Measurements from ENCODE around the gene THUMPD3. TPM values are rescaled to one million over a fixed set of nuclear protein-coding genes. Genes with fewer than 3 reads are reported as not detected.

THUMPD3 gene, protein sequence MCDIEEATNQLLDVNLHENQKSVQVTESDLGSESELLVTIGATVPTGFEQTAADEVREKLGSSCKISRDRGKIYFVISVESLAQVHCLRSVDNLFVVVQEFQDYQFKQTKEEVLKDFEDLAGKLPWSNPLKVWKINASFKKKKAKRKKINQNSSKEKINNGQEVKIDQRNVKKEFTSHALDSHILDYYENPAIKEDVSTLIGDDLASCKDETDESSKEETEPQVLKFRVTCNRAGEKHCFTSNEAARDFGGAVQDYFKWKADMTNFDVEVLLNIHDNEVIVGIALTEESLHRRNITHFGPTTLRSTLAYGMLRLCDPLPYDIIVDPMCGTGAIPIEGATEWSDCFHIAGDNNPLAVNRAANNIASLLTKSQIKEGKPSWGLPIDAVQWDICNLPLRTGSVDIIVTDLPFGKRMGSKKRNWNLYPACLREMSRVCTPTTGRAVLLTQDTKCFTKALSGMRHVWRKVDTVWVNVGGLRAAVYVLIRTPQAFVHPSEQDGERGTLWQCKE
- 10 to 100 TPM; 63.0 to 65.5 TPM for total RNA-seq

- CTCF ChIA-PET: interaction anchor here (0.9 to 2.2 kb wide), 5 partner anchors 10 to 391 kb away, joined by 3 to 10 read pairs (median 3); no protein-coding TSS in a partner anchor
- POLR2A ChIA-PET: interaction anchor here (0.7 to 3.2 kb wide), 10 partner anchors 8 to 1010 kb away, joined by 3 to 57 read pairs (median 6); partner anchors contain the start of gene SETD5
These were observed at the start of gene THUMPD3 for GRCh38 chr3:9362731-9363530. THUMPD3 (plus strand) TSS chr3:9363054; CDS start chr3:9365069, 2,015 bp downstream.

GRCh38 chr3:9314796-9315195 lies 48.1 kb upstream of the THUMPD3 start:
- CTCF ChIA-PET: no interaction called here

DNA sequence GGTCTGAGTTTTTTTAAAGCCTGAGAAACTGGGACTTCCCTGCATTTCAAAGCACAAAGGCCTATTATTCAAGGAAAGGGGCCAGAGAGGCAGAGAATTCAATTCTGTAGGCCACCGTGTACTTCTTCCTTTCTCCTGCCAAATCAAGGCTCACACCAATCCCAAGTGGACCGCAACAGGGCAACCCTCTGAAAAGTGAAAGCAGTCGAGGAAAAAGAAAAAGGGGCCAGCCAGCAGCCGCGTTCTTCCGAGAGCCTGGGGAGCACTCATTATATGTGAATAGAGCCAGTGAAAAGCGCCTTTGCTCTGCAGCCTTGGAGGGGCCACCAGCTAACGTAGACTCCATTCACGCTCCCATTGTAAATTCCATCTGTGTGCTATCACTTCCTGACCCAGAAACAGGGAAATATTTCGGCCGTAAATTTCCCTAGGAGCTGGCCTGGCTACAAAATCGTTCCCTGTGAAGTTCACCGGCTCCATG lies 45.9 kb upstream of the THUMPD3 start:
- ChIA-PET POLR2A (no interaction called here), CTCF (no interaction called here)

More at GRCh38 chr3:9314796-9315195, 48.1 kb upstream of the THUMPD3 start:
- POLR2A ChIA-PET: no interaction called here

DNA sequence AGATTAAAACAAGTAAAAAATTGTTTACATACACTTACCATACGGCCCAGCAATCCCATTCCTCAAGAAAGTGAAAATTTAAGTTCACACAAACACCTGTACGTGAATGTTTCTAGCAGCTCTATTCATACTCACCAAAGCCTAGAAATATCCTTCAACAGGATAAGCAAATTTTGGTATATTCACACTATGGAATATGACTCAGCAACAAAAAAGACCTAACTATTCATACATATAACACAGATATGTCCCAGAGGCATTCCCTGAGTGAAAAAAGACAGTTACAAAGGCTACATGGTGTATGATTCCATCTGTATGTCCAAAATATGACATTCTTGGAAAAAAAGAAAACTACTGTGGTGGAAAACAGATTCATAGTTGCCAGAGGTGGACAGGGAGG lies 40.1 kb upstream of the THUMPD3 start:
- POLR2A ChIA-PET: no interaction called here
- CTCF ChIA-PET: no interaction called here

GRCh38 chr3:9324944-9325343 lies 37.9 kb upstream of the THUMPD3 start:
- ChIA-PET POLR2A (no interaction called here), CTCF (no interaction called here)

DNA sequence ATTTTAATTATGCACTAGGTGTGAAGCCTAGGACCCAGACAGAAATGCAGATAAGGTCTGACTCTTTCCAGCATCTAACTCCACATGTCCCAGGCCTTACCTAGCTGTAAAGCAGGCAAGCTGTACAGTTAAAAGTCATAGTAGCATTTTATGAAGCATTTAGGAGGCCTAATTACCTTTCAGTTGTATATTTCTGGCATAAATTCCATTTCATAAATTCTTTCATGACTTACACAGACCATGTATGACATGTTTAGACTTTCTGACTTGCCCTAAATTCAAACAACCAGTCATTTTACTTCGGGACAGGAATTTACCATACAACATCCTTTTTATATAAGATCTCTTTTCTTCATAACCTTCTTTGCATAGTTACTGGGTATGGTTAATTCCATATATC lies 35.3 kb upstream of the THUMPD3 start:
- POLR2A ChIA-PET: no interaction called here
- CTCF ChIA-PET: no interaction called here

DNA sequence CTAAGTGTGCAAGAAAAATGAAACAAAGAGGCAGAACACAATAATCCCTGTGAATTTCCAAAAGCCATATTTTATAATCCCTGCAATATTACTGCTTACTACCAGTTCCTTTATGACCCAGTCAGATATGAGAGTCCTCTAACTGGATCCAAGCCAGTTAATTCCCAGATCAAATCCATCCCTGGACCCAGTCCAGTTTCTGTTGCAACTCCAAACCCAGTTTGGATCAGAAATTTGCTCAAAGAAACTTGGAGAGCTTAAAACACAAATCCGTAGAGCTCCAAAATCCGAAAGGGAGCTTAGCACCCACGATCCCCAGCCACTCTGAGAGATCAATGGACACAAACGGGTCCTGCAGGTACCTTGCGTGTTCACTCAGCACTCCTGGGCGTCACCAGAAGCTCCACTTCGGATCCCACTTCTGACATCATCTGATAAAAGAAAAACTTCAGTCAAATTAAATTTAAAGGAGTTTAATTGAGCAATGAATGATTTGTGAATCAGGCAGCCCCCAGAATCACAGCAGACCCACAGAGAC lies 32.6 kb upstream of the THUMPD3 start:
- CTCF ChIA-PET: no interaction called here
- POLR2A ChIA-PET: no interaction called here

GRCh38 chr3:9331171-9331570 lies 31.7 kb upstream of the THUMPD3 start:
- POLR2A ChIA-PET: no interaction called here
- CTCF ChIA-PET: no interaction called here

GRCh38 chr3:9332250-9333030 lies 30.4 kb upstream of the THUMPD3 start:
- POLR2A ChIA-PET: no interaction called here
- CTCF ChIA-PET: no interaction called here

DNA sequence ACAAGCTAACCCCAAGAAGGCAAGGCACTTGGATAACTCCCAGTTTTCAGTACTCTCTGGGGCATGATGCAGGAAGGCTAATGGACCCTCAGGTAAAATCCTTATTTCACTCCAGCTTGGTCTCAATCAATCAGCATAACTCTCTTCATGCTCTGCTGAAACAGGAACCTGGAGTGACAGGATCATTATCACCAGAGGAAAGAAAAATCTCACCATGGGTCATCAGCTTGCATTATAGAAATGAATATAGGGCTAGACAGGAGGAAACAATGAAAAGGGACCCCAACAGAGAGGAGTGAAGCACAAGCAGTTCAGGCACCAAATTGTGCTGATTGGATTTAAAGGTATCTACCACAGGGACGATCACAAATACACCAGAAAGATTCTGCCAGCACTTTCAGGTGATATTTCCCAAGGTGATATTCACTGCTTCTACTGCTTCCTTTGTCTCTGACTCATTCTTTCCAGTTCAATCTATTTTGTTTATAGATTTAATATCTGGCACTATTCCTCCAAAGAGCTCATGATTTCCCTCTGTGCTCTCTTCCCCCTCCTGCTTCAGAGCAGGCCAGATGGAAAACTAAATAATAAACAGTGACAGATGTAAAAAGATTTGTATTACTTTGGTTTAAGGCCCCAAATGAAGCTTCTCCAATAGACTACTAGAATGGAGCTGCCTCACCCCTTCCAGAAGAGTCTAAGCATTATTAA lies 22.9 kb upstream of the THUMPD3 start:
- POLR2A ChIA-PET: no interaction called here
- CTCF ChIA-PET: no interaction called here

GRCh38 chr3:9340472-9340902 lies 22.4 kb upstream of the THUMPD3 start:
- POLR2A ChIA-PET: no interaction called here
- CTCF ChIA-PET: no interaction called here

DNA sequence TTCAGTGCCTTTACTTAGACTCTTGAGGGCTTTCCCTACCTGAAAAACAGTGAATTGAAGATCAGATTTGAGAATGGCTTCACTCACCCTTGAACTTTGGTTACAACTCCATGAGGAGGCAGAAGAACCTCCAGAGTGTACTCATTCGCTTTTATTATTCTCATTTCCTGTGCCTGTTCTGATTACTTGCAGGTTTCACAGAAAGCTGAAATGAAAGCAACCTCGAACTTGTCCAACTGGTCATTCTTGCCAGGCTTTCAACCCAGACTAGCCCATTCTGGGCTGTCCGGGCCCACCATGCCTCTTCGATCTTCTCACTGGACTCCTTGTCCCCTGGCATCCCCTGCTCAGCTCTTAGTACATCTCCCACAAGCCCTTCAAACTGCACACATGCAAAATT lies 20.2 kb upstream of the THUMPD3 start:
- CTCF ChIA-PET: no interaction called here
- POLR2A ChIA-PET: no interaction called here

- ChIA-PET CTCF (no interaction called here), POLR2A (no interaction called here)
These were observed 19.7 kb upstream of the THUMPD3 start for GRCh38 chr3:9343115-9343514.

GRCh38 chr3:9345041-9345440 lies 17.8 kb upstream of the THUMPD3 start:
- CTCF ChIA-PET: no interaction called here
- POLR2A ChIA-PET: no interaction called here

DNA sequence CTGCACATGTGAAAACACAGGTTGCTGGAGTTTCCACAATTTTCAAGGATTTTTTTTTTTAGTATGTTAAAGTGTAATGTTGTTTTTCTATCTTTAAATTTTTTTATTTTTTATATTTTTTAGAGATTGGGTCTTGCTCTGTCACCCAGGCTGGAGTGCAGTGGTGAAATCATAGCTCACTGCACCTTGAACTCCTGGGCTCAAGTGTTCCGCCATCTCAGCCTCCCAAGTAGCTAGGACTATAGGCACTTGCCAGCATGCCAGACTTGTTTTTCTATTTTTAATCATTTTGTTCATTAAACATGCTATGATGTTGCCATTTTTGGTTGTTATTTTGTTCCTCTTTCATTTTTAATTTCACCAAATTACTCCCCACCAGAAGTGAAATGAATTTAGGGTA lies 16.7 kb upstream of the THUMPD3 start:
- CTCF ChIA-PET: no interaction called here
- POLR2A ChIA-PET: no interaction called here

DNA sequence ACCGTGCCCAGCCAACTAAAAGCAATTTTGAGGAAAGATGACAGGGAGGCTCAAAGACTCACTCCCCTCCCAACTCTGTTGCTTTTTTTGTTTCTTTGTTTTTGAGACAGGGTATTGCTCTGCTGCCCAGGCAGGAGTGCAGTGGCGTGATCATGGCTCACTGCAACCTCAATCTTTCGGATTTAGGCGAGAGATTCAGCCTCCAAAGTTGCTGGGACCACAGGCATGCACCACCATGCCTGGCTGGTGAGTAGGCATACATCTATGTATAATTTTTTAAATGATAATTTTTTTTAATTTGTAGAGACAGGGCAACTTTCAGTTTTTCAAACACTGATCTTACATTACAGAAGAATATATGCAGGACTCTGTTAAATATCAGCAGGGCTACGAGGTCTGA lies 15.8 kb upstream of the THUMPD3 start:
- ChIA-PET CTCF (interaction anchor here (0.7 kb wide), 1 partner anchor 412 kb away, joined by 3 read pairs; no protein-coding TSS in a partner anchor), POLR2A (no interaction called here)

- ChIA-PET CTCF (no interaction called here), POLR2A (no interaction called here)
These were observed 15.0 kb upstream of the THUMPD3 start for GRCh38 chr3:9347887-9348286.

GRCh38 chr3:9349321-9350117 lies 13.3 kb upstream of the THUMPD3 start:
- CTCF ChIA-PET: interaction anchor here (0.7 to 1.2 kb wide), 3 partner anchors 36 to 132 kb away, joined by 3 read pairs; no protein-coding TSS in a partner anchor
- POLR2A ChIA-PET: interaction anchor here (1.1 kb wide), 1 partner anchor 38 kb away, joined by 3 read pairs; no protein-coding TSS in a partner anchor

Data from activated CD8-positive, alpha-beta memory T cell treated with anti-CD3 and anti-CD28 coated beads for 36 hours (primary cell).